Ishikawa (cell line): ENCODE results near the gene C19orf44.

Source experiments
- CREB1 ChIP-seq: IDR thresholded peaks from 2 replicates; pipeline ENCODE4 v1.6.1; 2012; ENCODE audit warnings: low read depth
- EP300 ChIP-seq: IDR thresholded peaks from 2 replicates; pipeline ENCODE4 v1.6.1; 2012; ENCODE audit warnings: borderline replicate concordance
- FOXM1 ChIP-seq: IDR thresholded peaks from 2 replicates; pipeline ENCODE4 v1.6.1; 2012; ENCODE audit warnings: low read depth, borderline replicate concordance

DNA sequence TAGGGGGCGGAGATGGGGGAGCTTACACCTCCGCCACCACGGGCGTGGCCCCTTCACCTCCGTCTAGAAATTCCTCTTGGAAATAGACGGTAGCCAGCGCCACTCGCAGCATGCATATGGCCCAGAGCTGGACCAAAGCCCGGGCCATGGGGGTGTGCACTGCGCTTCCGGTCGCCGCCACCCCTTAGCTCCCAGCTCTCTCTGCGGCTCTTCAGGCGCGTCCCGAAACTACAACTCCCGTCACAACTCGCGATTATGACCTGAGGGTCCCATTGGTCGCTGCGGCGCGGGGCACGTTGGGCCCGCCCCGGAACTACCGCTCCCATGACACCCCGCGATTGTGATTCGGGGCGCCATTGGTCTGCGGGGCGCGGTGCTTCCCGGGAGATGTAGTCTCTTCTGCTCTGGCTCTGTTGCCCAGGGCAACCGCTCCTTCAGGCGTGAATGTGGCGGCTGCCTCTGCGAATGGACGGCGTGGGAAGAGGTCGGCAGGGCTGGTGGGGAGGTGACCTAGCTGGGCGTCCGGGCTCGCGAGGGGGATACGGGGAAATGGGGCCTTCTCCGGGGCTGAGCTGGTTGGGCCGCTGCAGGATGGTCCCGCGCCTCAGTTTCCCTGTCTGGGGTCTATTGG is at the start of gene C19orf44, which contains the start of gene CALR3:
- TF ChIP-seq EP300 (no peak), FOXM1 (no peak), CREB1 (peak; percentile 38; the same call in 1 of the 2 replicates)
